GM12878 (cell line): ENCODE results near the gene CYP2U1. TPM values are rescaled to one million over a fixed set of nuclear protein-coding genes. Genes with fewer than 3 reads are reported as not detected.

ENCODE experiments used
- BACH1 ChIP-seq: fragments of 450-650 bp; IDR thresholded peaks from 2 replicates; pipeline ENCODE4 v1.6.1; 2017; ENCODE audit warnings: mild to moderate bottlenecking, borderline replicate concordance
- CBFB ChIP-seq: IDR thresholded peaks from 2 replicates; pipeline ENCODE4 v1.6.1; 2016; ENCODE audit warnings: antibody characterized with exemption, low read depth
- ESRRA ChIP-seq: IDR thresholded peaks from 2 replicates; pipeline ENCODE4 v1.6.1; 2012; ENCODE audit warnings: mild to moderate bottlenecking, low read length, improper control_type of control experiment
- HCFC1 ChIP-seq: fragments of 150-350 bp; IDR thresholded peaks from 2 replicates; pipeline ENCODE4 v1.6.1; 2014; ENCODE audit warnings: low read length
- IRF3 ChIP-seq: fragments of 450-650 bp; IDR thresholded peaks from 2 replicates; pipeline ENCODE4 v1.6.1; 2014; ENCODE audit warnings: mild to moderate bottlenecking
- IRF4 ChIP-seq: IDR thresholded peaks from 2 replicates; pipeline ENCODE4 v1.6.1; 2011; ENCODE audit warnings: low read depth, low read length
- JUND ChIP-seq: IDR thresholded peaks from 2 replicates; pipeline ENCODE4 v1.6.1; 2012; ENCODE audit warnings: low read depth, mild to moderate bottlenecking, low read length, improper control_type of control experiment, moderate library complexity
- KLF5 ChIP-seq: fragments of 450-650 bp; IDR thresholded peaks from 2 replicates; pipeline ENCODE4 v1.6.1; 2014; ENCODE audit warnings: mild to moderate bottlenecking; ENCODE audit not compliant: partially characterized antibody
- MEF2A ChIP-seq: IDR thresholded peaks from 2 replicates; pipeline ENCODE4 v1.6.1; 2011; ENCODE audit warnings: low read depth, mild to moderate bottlenecking, low read length, moderate library complexity; ENCODE audit not compliant: insufficient read depth
- MEF2B ChIP-seq: fragments of 450-650 bp; IDR thresholded peaks from 2 replicates; pipeline ENCODE4 v1.6.1; 2018; ENCODE audit warnings: mild to moderate bottlenecking, moderate library complexity; ENCODE audit not compliant: partially characterized antibody, poor library complexity, severe bottlenecking
- PML ChIP-seq: IDR thresholded peaks from 2 replicates; pipeline ENCODE4 v1.6.1; 2012; ENCODE audit warnings: low read length, inconsistent platforms
- POLR2AphosphoS5 ChIP-seq: IDR thresholded peaks from 2 replicates; pipeline ENCODE4 v1.6.1; 2011; ENCODE audit warnings: mild to moderate bottlenecking, low read length, inconsistent platforms
- RAD51 ChIP-seq: fragments of 450-650 bp; IDR thresholded peaks from 2 replicates; pipeline ENCODE4 v1.6.1; 2016; ENCODE audit warnings: moderate library complexity, mild to moderate bottlenecking, inconsistent platforms
- RUNX3 ChIP-seq: IDR thresholded peaks from 2 replicates; pipeline ENCODE4 v1.6.1; 2012; ENCODE audit warnings: low read length, inconsistent platforms
- SMAD1 ChIP-seq: fragments of 450-650 bp; IDR thresholded peaks from 2 replicates; pipeline ENCODE4 v1.6.1; 2018; ENCODE audit warnings: mild to moderate bottlenecking, low read depth; ENCODE audit not compliant: partially characterized antibody
- SREBF2 ChIP-seq: IDR thresholded peaks from 2 replicates; pipeline ENCODE4 v1.6.1; 2012; ENCODE audit warnings: mild to moderate bottlenecking, low read length
- STAT3 ChIP-seq: IDR thresholded peaks from 2 replicates; pipeline ENCODE4 v1.6.1; 2011; ENCODE audit warnings: low read depth, low read length, improper control_type of control experiment
- TAF1 ChIP-seq: IDR thresholded peaks from 2 replicates; pipeline ENCODE4 v1.6.1; 2011; ENCODE audit warnings: mild to moderate bottlenecking, low read depth, low read length, borderline replicate concordance
- TCF3 ChIP-seq: IDR thresholded peaks from 2 replicates; pipeline ENCODE4 v1.6.1; 2012; ENCODE audit warnings: low read depth, mild to moderate bottlenecking, low read length, borderline replicate concordance; ENCODE audit not compliant: insufficient read depth
- ZBED1 ChIP-seq: IDR thresholded peaks from 2 replicates; pipeline ENCODE4 v1.6.1; 2016; ENCODE audit warnings: borderline replicate concordance
- ZSCAN29 ChIP-seq: fragments of 450-650 bp; IDR thresholded peaks from 2 replicates; pipeline ENCODE4 v1.6.1; 2017; ENCODE audit warnings: mild to moderate bottlenecking, moderate library complexity
- polyA plus RNA-seq, 11 experiments: library from polyadenylated mRNA; depleted of rRNA in 4 of 11; unstranded in 6 of 11; stranded (reverse) in 5 of 11; fragments of >200 nt; fragmentation: Nextera tagmentation in 4 of 11; fragmentation: Illumina TruSeq in 1 of 11; extraction: Ambion mirVana in 4 of 11; extraction: Trizol in 1 of 11; gene quantifications; 1 replicate in 1 of 11; 2 replicates in 10 of 11; pipeline versions ENCODE4 v1.2.1 to v1.2.3, GENCODE V29; 2011 to 2016; ENCODE audit warnings: inconsistent platforms in 2 of 11, missing spikeins in 2 of 11, low read depth in 1 of 11
- total RNA-seq, 4 experiments: library from RNA; depleted of rRNA in 3 of 4; stranded (reverse); fragments of >200 nt in 3 of 4; fragmentation: Illumina TruSeq in 1 of 4; extraction: Trizol in 1 of 4; gene quantifications; 2 replicates each; pipeline versions ENCODE4 v1.2.1 to v1.2.3, GENCODE V29; 2013 to 2021
- TF ChIP-seq, protein P1 (sequence below): fragments of 450-650 bp; IDR thresholded peaks from 2 replicates; pipeline ENCODE4 v1.6.1; 2017; ENCODE audit warnings: mild to moderate bottlenecking, moderate library complexity
- TF ChIP-seq, protein P2 (sequence below): fragments of 150-350 bp; IDR thresholded peaks from 2 replicates; pipeline ENCODE4 v1.6.1; 2016; ENCODE audit warnings: low read depth, low read length

The CYP2U1 gene
- total and polyA plus RNA-seq, 10 of the 15 experiments (the other 5 are each of a cell fraction or from before 2014, with no cell fraction given), result 0.41 to 3.4 (median 2.9) TPM

DNA sequence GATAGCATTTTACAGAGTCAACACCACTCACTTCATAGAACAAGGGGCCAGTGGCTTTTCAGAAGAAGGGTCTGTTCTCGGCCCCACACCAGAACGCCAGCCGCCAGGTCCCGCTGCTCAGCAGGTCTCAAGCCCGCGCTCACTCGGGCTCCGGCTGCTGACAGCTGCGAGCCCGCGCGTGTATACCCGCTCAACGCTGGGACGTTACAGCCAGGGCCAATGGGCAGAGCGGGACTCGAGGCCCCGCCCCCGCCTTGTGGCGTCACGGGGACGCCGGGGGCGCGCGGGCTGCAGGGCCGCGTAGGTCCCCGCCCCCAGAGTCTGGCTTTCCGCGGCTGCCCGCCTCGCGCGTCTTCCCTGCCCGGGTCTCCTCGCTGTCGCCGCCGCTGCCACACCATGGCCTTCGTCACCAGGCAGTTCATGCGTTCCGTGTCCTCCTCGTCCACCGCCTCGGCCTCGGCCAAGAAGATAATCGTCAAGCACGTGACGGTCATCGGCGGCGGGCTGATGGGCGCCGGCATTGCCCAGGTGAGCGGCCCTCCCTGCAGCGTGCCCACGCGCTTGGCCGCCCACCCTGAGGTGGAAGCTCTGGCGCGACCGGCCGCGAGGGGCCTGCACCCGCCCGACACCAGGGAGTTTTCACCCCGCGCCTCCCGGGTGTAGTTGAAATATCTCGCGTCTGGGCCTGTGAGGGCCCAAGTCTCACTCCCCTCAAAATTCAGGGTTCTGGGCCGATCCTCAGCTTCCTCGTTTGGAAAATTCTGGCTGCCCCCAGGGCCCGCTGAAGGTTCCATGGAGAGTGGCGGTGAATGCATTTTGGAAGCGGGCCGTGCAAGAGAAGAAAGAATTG, 58.4 kb downstream of the CYP2U1 start, which contains the start of gene HADH (continued):
- TF ChIP-seq, protein P1, sequence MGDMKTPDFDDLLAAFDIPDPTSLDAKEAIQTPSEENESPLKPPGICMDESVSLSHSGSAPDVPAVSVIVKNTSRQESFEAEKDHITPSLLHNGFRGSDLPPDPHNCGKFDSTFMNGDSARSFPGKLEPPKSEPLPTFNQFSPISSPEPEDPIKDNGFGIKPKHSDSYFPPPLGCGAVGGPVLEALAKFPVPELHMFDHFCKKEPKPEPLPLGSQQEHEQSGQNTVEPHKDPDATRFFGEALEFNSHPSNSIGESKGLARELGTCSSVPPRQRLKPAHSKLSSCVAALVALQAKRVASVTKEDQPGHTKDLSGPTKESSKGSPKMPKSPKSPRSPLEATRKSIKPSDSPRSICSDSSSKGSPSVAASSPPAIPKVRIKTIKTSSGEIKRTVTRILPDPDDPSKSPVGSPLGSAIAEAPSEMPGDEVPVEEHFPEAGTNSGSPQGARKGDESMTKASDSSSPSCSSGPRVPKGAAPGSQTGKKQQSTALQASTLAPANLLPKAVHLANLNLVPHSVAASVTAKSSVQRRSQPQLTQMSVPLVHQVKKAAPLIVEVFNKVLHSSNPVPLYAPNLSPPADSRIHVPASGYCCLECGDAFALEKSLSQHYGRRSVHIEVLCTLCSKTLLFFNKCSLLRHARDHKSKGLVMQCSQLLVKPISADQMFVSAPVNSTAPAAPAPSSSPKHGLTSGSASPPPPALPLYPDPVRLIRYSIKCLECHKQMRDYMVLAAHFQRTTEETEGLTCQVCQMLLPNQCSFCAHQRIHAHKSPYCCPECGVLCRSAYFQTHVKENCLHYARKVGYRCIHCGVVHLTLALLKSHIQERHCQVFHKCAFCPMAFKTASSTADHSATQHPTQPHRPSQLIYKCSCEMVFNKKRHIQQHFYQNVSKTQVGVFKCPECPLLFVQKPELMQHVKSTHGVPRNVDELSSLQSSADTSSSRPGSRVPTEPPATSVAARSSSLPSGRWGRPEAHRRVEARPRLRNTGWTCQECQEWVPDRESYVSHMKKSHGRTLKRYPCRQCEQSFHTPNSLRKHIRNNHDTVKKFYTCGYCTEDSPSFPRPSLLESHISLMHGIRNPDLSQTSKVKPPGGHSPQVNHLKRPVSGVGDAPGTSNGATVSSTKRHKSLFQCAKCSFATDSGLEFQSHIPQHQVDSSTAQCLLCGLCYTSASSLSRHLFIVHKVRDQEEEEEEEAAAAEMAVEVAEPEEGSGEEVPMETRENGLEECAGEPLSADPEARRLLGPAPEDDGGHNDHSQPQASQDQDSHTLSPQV, result no peak
- TF ChIP-seq IRF4, result no peak
- no peak for TF ChIP-seq STAT3
- TF ChIP-seq, protein P2, sequence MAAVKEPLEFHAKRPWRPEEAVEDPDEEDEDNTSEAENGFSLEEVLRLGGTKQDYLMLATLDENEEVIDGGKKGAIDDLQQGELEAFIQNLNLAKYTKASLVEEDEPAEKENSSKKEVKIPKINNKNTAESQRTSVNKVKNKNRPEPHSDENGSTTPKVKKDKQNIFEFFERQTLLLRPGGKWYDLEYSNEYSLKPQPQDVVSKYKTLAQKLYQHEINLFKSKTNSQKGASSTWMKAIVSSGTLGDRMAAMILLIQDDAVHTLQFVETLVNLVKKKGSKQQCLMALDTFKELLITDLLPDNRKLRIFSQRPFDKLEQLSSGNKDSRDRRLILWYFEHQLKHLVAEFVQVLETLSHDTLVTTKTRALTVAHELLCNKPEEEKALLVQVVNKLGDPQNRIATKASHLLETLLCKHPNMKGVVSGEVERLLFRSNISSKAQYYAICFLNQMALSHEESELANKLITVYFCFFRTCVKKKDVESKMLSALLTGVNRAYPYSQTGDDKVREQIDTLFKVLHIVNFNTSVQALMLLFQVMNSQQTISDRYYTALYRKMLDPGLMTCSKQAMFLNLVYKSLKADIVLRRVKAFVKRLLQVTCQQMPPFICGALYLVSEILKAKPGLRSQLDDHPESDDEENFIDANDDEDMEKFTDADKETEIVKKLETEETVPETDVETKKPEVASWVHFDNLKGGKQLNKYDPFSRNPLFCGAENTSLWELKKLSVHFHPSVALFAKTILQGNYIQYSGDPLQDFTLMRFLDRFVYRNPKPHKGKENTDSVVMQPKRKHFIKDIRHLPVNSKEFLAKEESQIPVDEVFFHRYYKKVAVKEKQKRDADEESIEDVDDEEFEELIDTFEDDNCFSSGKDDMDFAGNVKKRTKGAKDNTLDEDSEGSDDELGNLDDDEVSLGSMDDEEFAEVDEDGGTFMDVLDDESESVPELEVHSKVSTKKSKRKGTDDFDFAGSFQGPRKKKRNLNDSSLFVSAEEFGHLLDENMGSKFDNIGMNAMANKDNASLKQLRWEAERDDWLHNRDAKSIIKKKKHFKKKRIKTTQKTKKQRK, result no peak
- TF ChIP-seq PML, result peak; percentile 65; the same call in 1 of the 2 replicates
- no peak for TF ChIP-seq MEF2B
- no peak for TF ChIP-seq KLF5
- no peak for TF ChIP-seq JUND
- TF ChIP-seq RAD51, result no peak
- TF ChIP-seq ZSCAN29, result no peak
- no peak for TF ChIP-seq ESRRA
- no peak for TF ChIP-seq MEF2A
- TF ChIP-seq ZBED1, result no peak
- no peak for TF ChIP-seq SREBF2
- TF ChIP-seq TAF1, result peak; percentile 72; the same call in 1 of the 2 replicates
- TF ChIP-seq RUNX3, result peak; percentile 9; the same call in 1 of the 2 replicates
- TF ChIP-seq TCF3, result peak; percentile 84
- TF ChIP-seq HCFC1, result no peak
- TF ChIP-seq CBFB, result no peak
- TF ChIP-seq BACH1, result peak; percentile 71
- no peak for TF ChIP-seq IRF3
- TF ChIP-seq SMAD1, result no peak
- peak; percentile 71 for TF ChIP-seq POLR2AphosphoS5
